Right lobe of liver (tissue), 6 donors: ENCODE results near the gene TUBE1. TPM values are rescaled to one million over a fixed set of nuclear protein-coding genes. Genes with fewer than 3 reads are reported as not detected.
A peak's percentile ranks its signal among the peaks of the same experiment; 100 is the strongest.

Experiments used
- ATAC-seq, 4 donors: fragments of 200-7000 bp; cut with Tn5 transposase; one replicate each; pipeline ENCODE4 v1.9.1; 2020; ENCODE audit warnings: mild to moderate bottlenecking in 4 of 4, moderate library complexity in 4 of 4
- DNase-seq, 3 donors: peaks; one replicate each; pipeline ENCODE4 v3.0.0-alpha.2; 2020
- H3K27ac ChIP-seq, 3 donors: fragments of 200-600 bp; one replicate each; pipeline ENCODE4 v1.8.0; 2022
- H3K27me3 ChIP-seq, 2 donors: fragments of 200-600 bp; one replicate each; pipeline ENCODE4 v1.8.0; 2022
- H3K36me3 ChIP-seq, 4 donors: fragments of 200-600 bp; sonication (generic) in 1 of 4; one replicate each; pipeline versions ENCODE4 v1.5.1 to v1.8.0; 2017 to 2022; ENCODE audit warnings: control low read depth in 1 of 4
- H3K4me1 ChIP-seq, 4 donors: fragments of 200-600 bp; sonication (generic) in 1 of 4; one replicate each; pipeline versions ENCODE4 v1.5.1 to v1.8.0; 2017 to 2022; ENCODE audit warnings: control low read depth in 1 of 4
- H3K4me3 ChIP-seq, 3 donors: fragments of 200-600 bp; one replicate each; pipeline ENCODE4 v1.8.0; 2022
- H3K9me3 ChIP-seq, 4 donors: fragments of 200-600 bp; sonication (generic) in 1 of 4; one replicate each; pipeline versions ENCODE4 v1.5.1 to v1.8.0; 2017 to 2022; ENCODE audit warnings: control low read depth in 1 of 4
- POLR2A ChIP-seq: fragments of 450-650 bp; IDR thresholded peaks from one replicate; pipeline ENCODE4 v1.6.1; 2017; ENCODE audit warnings: antibody characterized with exemption, mild to moderate bottlenecking
- WGBS: methylation state at CpG from one replicate; pipeline ENCODE4 v1.1.6; 2018; ENCODE audit warnings: low coverage, low lambda C conversion rate; ENCODE audit not compliant: insufficient coverage; ENCODE audit errors: missing lambda C conversion rate; 5-methylcytosine and 5-hydroxymethylcytosine counted together
- intact Hi-C, 2 donors: fragments of 100-400 bp; cut with DNase I; formaldehyde crosslinking; loops; one replicate each; pipeline versions ENCODE4 v1.11.2 to v1.14.1; 2022
- total RNA-seq, 6 experiments: library from RNA; depleted of rRNA in 2 of 6; stranded (reverse); fragments of >200 nt in 2 of 6; fragmentation: NEBNext Ultra II Directional in 3 of 6; extraction: Animal tissue kit (Norgen Biotek cat#: 25700) in 3 of 6; gene quantifications; one replicate each; pipeline versions ENCODE4 v1.1.0 to v1.2.4, GENCODE V29; 2016 to 2023
- TF ChIP-seq, protein P1 (sequence below), 4 donors: fragments of 200-600 bp in 3 of 4; fragments of 450-650 bp in 1 of 4; IDR thresholded peaks; one replicate each; pipeline versions ENCODE4 v1.5.1 to v1.8.0; 2016 to 2022; ENCODE audit warnings: antibody characterized with exemption in 4 of 4, mild to moderate bottlenecking in 2 of 4
- donor health status: DM: no; HTN: yes; CAD: no.
- donor health status: DM: no; HTN: no; CAD: no.
- donor health status: DM: no; HTN: no; CAD: no.
- donor health status: DM: no; HTN: yes; CAD: no.
- donor health status: DM: no; HTN: yes; CAD: no.

TUBE1 gene
- total RNA-seq, 6 experiments from 2014 or later: 16.2 to 38.0 (median 27.7) TPM

DNA sequence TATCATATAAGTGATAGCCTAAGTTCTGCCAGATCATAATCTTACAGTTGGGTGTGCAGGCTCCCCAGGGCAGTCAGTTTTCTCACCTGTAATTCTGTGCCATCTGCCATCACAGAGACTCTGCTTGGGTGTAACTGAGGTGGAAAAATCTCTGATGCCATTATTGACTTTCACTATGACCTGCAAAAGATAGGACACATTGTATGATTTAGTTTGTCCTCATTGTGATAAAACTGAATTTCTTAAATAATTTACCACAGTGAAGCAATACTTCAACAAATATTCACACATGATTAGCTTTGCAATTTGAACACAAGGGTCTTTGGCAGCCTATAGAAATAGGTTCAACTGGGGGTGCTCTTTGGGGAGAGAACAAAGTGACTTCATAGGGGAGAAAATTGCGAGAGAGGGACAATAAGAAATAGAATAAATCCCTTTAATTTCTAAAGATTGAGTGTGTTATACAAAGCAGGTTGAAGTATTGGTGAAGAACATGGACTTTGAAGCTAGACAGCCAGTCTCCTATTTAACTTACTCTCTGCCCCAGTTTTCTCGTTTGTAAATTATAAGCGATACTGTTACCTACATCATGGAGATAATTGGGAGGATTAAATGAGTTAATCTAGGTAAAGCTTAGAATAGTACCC lies 27.4 kb upstream of the TUBE1 start:
- ATAC-seq (peak; percentile 57 to 77 (median 72)), DNase-seq (no peak)
- TF ChIP-seq, protein P1, sequence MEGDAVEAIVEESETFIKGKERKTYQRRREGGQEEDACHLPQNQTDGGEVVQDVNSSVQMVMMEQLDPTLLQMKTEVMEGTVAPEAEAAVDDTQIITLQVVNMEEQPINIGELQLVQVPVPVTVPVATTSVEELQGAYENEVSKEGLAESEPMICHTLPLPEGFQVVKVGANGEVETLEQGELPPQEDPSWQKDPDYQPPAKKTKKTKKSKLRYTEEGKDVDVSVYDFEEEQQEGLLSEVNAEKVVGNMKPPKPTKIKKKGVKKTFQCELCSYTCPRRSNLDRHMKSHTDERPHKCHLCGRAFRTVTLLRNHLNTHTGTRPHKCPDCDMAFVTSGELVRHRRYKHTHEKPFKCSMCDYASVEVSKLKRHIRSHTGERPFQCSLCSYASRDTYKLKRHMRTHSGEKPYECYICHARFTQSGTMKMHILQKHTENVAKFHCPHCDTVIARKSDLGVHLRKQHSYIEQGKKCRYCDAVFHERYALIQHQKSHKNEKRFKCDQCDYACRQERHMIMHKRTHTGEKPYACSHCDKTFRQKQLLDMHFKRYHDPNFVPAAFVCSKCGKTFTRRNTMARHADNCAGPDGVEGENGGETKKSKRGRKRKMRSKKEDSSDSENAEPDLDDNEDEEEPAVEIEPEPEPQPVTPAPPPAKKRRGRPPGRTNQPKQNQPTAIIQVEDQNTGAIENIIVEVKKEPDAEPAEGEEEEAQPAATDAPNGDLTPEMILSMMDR (IDR thresholded peaks at IDR 0.05): no peak
- peak; percentile 24 for TF ChIP-seq POLR2A
- Histone ChIP-seq H3K27ac (peak overlapping the region in 2 of 3 donors; percentile 39 to 48), H3K36me3 (no peaks in the 10 kb centered on the region), H3K4me3 (no peak overlapping the region), H3K27me3 (no peaks in the 10 kb centered on the region), H3K4me1 (peaks cover 0 to 31% (median 2%) of the 10 kb centered on the region in 4 donors), H3K9me3 (no peaks in the 10 kb centered on the region)
- intact Hi-C loops: no loop called here
- 25% methylated on average over 3 of the region's 3 CpGs for WGBS

DNA sequence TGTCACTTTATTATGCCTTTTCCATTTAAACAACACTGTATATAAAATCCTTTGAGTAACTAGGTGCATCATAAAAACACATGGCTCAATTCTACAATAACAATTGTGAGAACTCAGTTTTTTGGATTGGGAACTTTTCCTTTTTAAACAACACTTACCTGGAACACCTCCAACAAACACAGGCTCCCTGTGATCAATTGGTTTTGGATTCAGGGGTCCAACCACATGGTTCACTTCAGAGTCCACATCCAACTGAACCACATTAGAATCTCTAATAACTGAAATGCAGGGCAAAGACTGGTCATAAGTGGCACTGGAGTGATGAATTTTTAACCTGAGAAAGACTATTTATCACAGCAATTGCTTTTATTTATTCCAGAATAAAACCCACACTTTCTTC lies 26.6 kb upstream of the TUBE1 start:
- TF ChIP-seq, protein P1 (IDR thresholded peaks at IDR 0.05): no peak
- TF ChIP-seq POLR2A: no peak
- Histone ChIP-seq H3K36me3 (no peaks in the 10 kb centered on the region), H3K9me3 (no peaks in the 10 kb centered on the region), H3K27me3 (no peaks in the 10 kb centered on the region), H3K4me1 (peaks cover 0 to 31% (median 2%) of the 10 kb centered on the region in 4 donors), H3K4me3 (no peak overlapping the region), H3K27ac (peak overlapping the region in 2 of 3 donors; percentile 39 to 48)
- DNase-seq (no peak), ATAC-seq (peak; percentile 8 to 37 (median 23))
- intact Hi-C loops: no loop called here

DNA sequence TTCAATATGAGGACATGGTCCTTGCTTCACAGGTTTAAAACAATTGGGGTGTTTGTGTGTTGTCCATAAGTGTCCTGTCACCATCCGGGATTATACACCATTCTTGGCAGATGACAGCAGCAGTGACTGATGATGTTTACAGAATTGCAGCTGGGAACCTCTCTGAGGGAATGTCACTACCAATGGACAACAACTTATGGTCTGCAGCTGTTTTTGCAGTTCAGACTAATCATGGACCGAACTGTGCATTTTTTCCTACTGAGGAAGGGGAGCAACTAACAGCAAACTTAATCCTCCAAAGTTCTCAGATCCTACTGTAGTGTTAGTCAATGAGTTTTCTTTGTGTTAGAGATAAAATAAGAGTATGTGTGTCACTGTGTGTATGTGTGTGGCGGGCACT lies 26.1 kb upstream of the TUBE1 start:
- Histone ChIP-seq H3K9me3 (no peaks in the 10 kb centered on the region), H3K27ac (peak overlapping the region in 1 of 3 donors; percentile 48), H3K36me3 (no peaks in the 10 kb centered on the region), H3K27me3 (no peaks in the 10 kb centered on the region), H3K4me1 (peaks cover 0 to 31% (median 2%) of the 10 kb centered on the region in 4 donors), H3K4me3 (no peak overlapping the region)
- ATAC-seq (peak; percentile 14 to 74 (median 34)), DNase-seq (no peak)
- TF ChIP-seq POLR2A: no peak
- TF ChIP-seq, protein P1 (IDR thresholded peaks at IDR 0.05): no peak
- intact Hi-C loops: no loop called here
- 52% methylated on average over 3 of the region's 3 CpGs for WGBS

DNA sequence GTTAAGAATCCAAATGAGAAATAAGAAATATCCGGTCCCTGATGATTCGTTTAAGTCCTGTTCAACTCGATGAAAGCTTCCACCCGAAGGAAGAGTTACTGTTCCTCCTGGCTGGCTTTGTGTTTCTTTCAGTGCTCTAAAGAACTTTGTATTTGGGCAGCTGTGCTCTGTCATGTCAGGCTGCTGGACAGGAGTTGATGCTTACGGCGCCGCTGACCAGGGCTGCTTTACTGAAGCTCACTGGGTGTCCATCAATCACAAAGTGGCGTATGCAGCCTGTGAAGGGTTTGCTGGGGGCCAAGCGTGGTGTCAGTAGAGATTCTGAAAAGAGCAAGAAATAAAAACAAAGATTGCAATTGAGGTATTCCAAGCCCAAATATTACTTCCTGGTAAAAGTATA lies 22.0 kb upstream of the TUBE1 start:
- H3K36me3 ChIP-seq: peaks cover 0 to 2% (median 0%) of the 10 kb centered on the region in 4 donors
- H3K27ac ChIP-seq: no peak overlapping the region
- no peaks in the 10 kb centered on the region for H3K27me3 ChIP-seq
- WGBS: 81% methylated on average over 6 of the region's 9 CpGs
- ATAC-seq (no peak), DNase-seq (no peak)
- intact Hi-C loops: no loop called here
- H3K4me3 ChIP-seq: no peak overlapping the region
- no peak for TF ChIP-seq POLR2A
- TF ChIP-seq, protein P1 (IDR thresholded peaks at IDR 0.05): no peak
- H3K9me3 ChIP-seq: no peaks in the 10 kb centered on the region
- H3K4me1 ChIP-seq: peaks cover 0 to 11% (median 2%) of the 10 kb centered on the region in 4 donors
